Psoas muscle (tissue), 8 donors: Measurements from ENCODE around the gene CDC7. TPM values are rescaled to one million over a fixed set of nuclear protein-coding genes. Genes with fewer than 3 reads are reported as not detected.
A peak's percentile ranks its signal among the peaks of the same experiment; 100 is the strongest.

ENCODE experiments used
- ATAC-seq, 4 donors: fragments of 200-7000 bp; cut with Tn5 transposase; one replicate each; pipeline ENCODE4 v1.9.1; 2020; ENCODE audit warnings: moderate library complexity in 3 of 4, mild to moderate bottlenecking in 2 of 4
- DNase-seq, 2 donors: peaks; one replicate each; pipeline ENCODE4 v3.0.0-alpha.2; 2020
- H3K27ac ChIP-seq: fragments of 200-600 bp; one replicate; pipeline ENCODE4 v1.8.0; 2022
- H3K27me3 ChIP-seq, 3 donors: fragments of 200-600 bp in 1 of 3; one replicate each; pipeline versions ENCODE4 v1.6.1 to v1.8.0; 2013 to 2022; ENCODE audit warnings: low read length in 2 of 3, mild to moderate bottlenecking in 2 of 3, moderate library complexity in 1 of 3; ENCODE audit not compliant: insufficient read depth in 3 of 3
- H3K36me3 ChIP-seq, 2 donors: fragments of 200-600 bp in 1 of 2; one replicate each; pipeline versions ENCODE4 v1.6.1 to v1.8.0; 2013 to 2022; ENCODE audit warnings: low read depth in 1 of 2, mild to moderate bottlenecking in 1 of 2, moderate library complexity in 1 of 2; ENCODE audit not compliant: insufficient read depth in 1 of 2
- H3K4me1 ChIP-seq: fragments of 200-600 bp; one replicate; pipeline ENCODE4 v1.8.0; 2022
- H3K4me3 ChIP-seq: fragments of 200-600 bp; one replicate; pipeline ENCODE4 v1.8.0; 2022; ENCODE audit warnings: mild to moderate bottlenecking
- H3K9me3 ChIP-seq: fragments of 200-600 bp; one replicate; pipeline ENCODE4 v1.8.0; 2022
- CTCF ChIP-seq: fragments of 200-600 bp; IDR thresholded peaks from one replicate; pipeline ENCODE4 v1.8.0; 2022; ENCODE audit warnings: antibody characterized with exemption
- WGBS, 3 donors: extraction: QIAGEN DNeasy Blood & Tissue Kit; methylation state at CpG; one replicate each; pipeline versions ENCODE4 v1.1.6 to v1.1.7; 2013; 5-methylcytosine and 5-hydroxymethylcytosine counted together
- intact Hi-C, 2 donors: fragments of 100-400 bp; cut with DNase I; formaldehyde crosslinking; loops; one replicate each; pipeline versions ENCODE4 v1.11.0 to v1.14.2; 2022
- polyA plus RNA-seq, 3 donors: library from polyadenylated mRNA; stranded (reverse); fragments of 200-250 nt; gene quantifications; one replicate each; pipeline ENCODE4 v1.2.3, GENCODE V29; 2013
- total RNA-seq, 4 donors: library from RNA; stranded (reverse); fragmentation: NEBNext Ultra II Directional in 2 of 4; extraction: Animal tissue kit (Norgen Biotek cat#: 25700) in 2 of 4; gene quantifications; one replicate each; pipeline versions ENCODE4 v1.2.1 to v1.2.4, GENCODE V29; 2021 to 2023
- donor health status: healthy with polysubstance abuse.
- donor health status: DM: no; HTN: no; CAD: no; lungs with moderate emphysema.
- donor health status: Bipolar disorder and iron deficiency.
- donor health status: healthy.
- donor health status: DM: yes; HTN: yes; CAD: no.
- donor health status: DM: no; HTN: no; CAD: no.
- donor health status: DM: no; HTN: no; CAD: no.
- donor health status: DM: yes; HTN: yes; CAD: no.

Gene CDC7
- total and polyA plus RNA-seq, 7 donors: 0.25 to 1.4 (median 0.54) TPM

- ATAC-seq (no peak), DNase-seq (no peak)
- H3K4me1 ChIP-seq: peaks cover 3% of the 10 kb centered on the region
- no peak overlapping the region for H3K27ac ChIP-seq
- no peak overlapping the region for H3K4me3 ChIP-seq
- no peaks in the 10 kb centered on the region for H3K27me3 ChIP-seq
- peaks cover 11% of the 10 kb centered on the region for H3K9me3 ChIP-seq
- no peak for TF ChIP-seq CTCF
- intact Hi-C loops: loop anchor here in 1 of 2 donors (5.0 kb wide), 1 partner anchor 1416 kb away; no protein-coding TSS in a partner anchor
- WGBS, 3 donors: 81 to 90% (median 86%) methylated on average over 7 of the region's 7 CpGs
- no peaks in the 10 kb centered on the region for H3K36me3 ChIP-seq
These were observed 67.6 kb downstream of the CDC7 start for GRCh38 chr1:91568261-91568660.

- intact Hi-C loops: loop anchor here in 1 of 2 donors (5.0 kb wide), 1 partner anchor 1417 kb away; no protein-coding TSS in a partner anchor
- H3K9me3 ChIP-seq: no peaks in the 10 kb centered on the region
- H3K4me1 ChIP-seq: peaks cover 3% of the 10 kb centered on the region
- ATAC-seq (peak; percentile 98 to 99 (median 98)), DNase-seq (peak; percentile 87 to 90)
- WGBS, 3 donors: 35 to 38% (median 37%) methylated on average over 7 of the region's 7 CpGs
- TF ChIP-seq CTCF: no peak
- H3K4me3 ChIP-seq: no peak overlapping the region
- peak overlapping the region; percentile 79 for H3K27ac ChIP-seq
- H3K36me3 ChIP-seq: no peaks in the 10 kb centered on the region
- H3K27me3 ChIP-seq: no peaks in the 10 kb centered on the region
These were observed 68.9 kb downstream of the CDC7 start for GRCh38 chr1:91569411-91570119.

GRCh38 chr1:91570120-91570448, 69.4 kb downstream of the CDC7 start:
- no peak for ATAC-seq
- no peak overlapping the region for H3K4me3 ChIP-seq

GRCh38 chr1:91572044-91572443, 71.4 kb downstream of the CDC7 start:
- Histone ChIP-seq H3K9me3 (no peaks in the 10 kb centered on the region), H3K27ac (no peak overlapping the region), H3K27me3 (no peaks in the 10 kb centered on the region), H3K4me1 (peaks cover 3% of the 10 kb centered on the region), H3K4me3 (no peak overlapping the region), H3K36me3 (no peaks in the 10 kb centered on the region)
- TF ChIP-seq CTCF: no peak
- no peak for ATAC-seq
- DNase-seq: no peak
- WGBS, 3 donors: 65 to 68% (median 68%) methylated on average over 10 of the region's 10 CpGs
- intact Hi-C loops: no loop called here

More at GRCh38 chr1:91570120-91570448, 69.4 kb downstream of the CDC7 start:
- Histone ChIP-seq H3K27me3 (no peaks in the 10 kb centered on the region), H3K4me1 (peaks cover 3% of the 10 kb centered on the region), H3K36me3 (no peaks in the 10 kb centered on the region), H3K27ac (peak overlapping the region; percentile 79), H3K9me3 (no peaks in the 10 kb centered on the region)
- intact Hi-C loops: no loop called here
- 22 to 27% (median 26%) methylated on average over 2 of the region's 2 CpGs for whole genome bisulfite sequencing, 3 donors
- TF ChIP-seq CTCF: no peak
- no peak for DNase-seq

Other genes starting within 250 kb of the CDC7 start
- gene HFM1, start 96.0 kb upstream of the CDC7 start, total RNA-seq: 1 to 10 TPM; 1.3 to 3.1 (median 1.9) TPM
- gene HFM1, start 96.0 kb upstream of the CDC7 start, polyA plus RNA-seq: under 1 TPM; 0.08 to 0.57 (median 0.46) TPM